Activated T-cell treated with anti-CD3 and anti-CD28 coated beads, Interleukin-2, amount 50 U/mL, for 72 hours (primary cell): ENCODE results near the gene AGBL1. TPM values are rescaled to one million over a fixed set of nuclear protein-coding genes. Genes with fewer than 3 reads are reported as not detected.
A peak's percentile ranks its signal among the peaks of the same experiment; 100 is the strongest.

Experiments
- ATAC-seq, 2 donors: fragments of 150-1000 bp; cut with Tn5 transposase; replicated peaks in 1 of 2; 2 replicates each; pipeline ENCODE4 v1.10.0; 2021; ENCODE audit warnings: moderate library complexity in 2 of 2, mild to moderate bottlenecking in 1 of 2
- DNase-seq, 2 donors: peaks; one replicate each; pipeline ENCODE4 v3.0.0; 2021 to 2022; ENCODE audit warnings: mixed read lengths in 1 of 2
- H3K27ac Mint-ChIP-seq: one replicate; pipeline ENCODE4 v1.8.0; 2022; ENCODE audit warnings: mild to moderate bottlenecking, moderate library complexity, mixed read lengths
- H3K27me3 Mint-ChIP-seq: one replicate; pipeline ENCODE4 v1.8.0; 2022; ENCODE audit warnings: low read depth, mixed read lengths
- H3K36me3 Mint-ChIP-seq, 2 donors: one replicate each; pipeline ENCODE4 v1.8.0; 2022; ENCODE audit warnings: mixed read lengths in 2 of 2, mild to moderate bottlenecking in 1 of 2; ENCODE audit not compliant: insufficient read depth in 2 of 2
- H3K4me1 Mint-ChIP-seq: one replicate; pipeline ENCODE4 v1.8.0; 2022; ENCODE audit warnings: low read depth, mixed read lengths
- H3K4me3 Mint-ChIP-seq, 2 donors: one replicate each; pipeline ENCODE4 v1.8.0; 2022; ENCODE audit warnings: mild to moderate bottlenecking in 2 of 2, mixed read lengths in 2 of 2, moderate library complexity in 2 of 2
- H3K9me3 Mint-ChIP-seq, 2 donors: one replicate each; pipeline ENCODE4 v1.8.0; 2022; ENCODE audit warnings: mixed read lengths in 2 of 2
- total RNA-seq, 2 donors: library from RNA; stranded (reverse); gene quantifications; one replicate each; pipeline ENCODE4 v1.2.3, GENCODE V29; 2022

The AGBL1 gene
- total RNA-seq, 2 donors from 2014 or later: 0.14 TPM; not detected in 1

DNA sequence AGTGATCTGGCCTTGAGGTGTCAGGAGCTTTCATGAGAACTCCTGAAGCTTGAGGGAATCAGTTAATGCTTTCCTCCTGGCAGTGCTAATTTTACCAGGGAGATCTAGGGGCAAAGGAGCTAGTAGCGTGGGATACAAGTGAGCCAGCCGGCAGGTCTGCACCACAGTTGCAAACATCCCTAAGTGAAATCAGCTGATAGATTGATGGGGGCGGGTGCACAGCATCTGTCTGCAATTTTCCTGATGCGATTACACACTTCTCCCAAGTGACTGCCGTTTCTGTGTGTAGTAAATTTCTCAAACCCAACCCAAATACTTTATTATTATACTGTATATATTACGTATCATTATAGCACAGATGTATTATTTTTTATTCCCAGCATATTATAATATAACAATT is 304.5 kb downstream of the AGBL1 start:
- no peak for ATAC-seq
- no peak overlapping the region for H3K27ac Mint-ChIP-seq
- no peaks in the 10 kb centered on the region for H3K36me3 Mint-ChIP-seq
- H3K4me3 Mint-ChIP-seq: no peak overlapping the region
- H3K4me1 Mint-ChIP-seq: no peaks in the 10 kb centered on the region
- H3K9me3 Mint-ChIP-seq: no peaks in the 10 kb centered on the region
- peaks cover 11% of the 10 kb centered on the region for H3K27me3 Mint-ChIP-seq
- DNase-seq: no peak

DNA sequence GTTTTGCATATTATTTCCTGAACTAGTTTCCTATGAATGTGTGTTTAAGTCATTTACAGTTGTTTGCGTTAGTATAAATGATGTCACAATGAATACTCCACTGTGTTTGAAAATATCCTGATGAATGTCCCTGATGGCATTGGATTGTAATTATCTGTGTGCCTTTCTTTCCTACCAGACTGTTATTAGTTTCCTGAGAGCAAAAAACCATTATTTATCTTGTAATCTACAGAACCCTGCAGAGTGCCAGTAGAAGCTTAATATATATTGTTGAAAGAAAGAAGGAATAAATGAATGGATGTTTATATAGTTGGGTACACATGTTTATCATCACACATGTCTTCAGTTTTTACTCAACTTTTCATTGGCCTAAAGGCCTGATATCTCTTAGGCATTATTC is 312.6 kb downstream of the AGBL1 start:
- H3K36me3 Mint-ChIP-seq: no peaks in the 10 kb centered on the region
- no peaks in the 10 kb centered on the region for H3K9me3 Mint-ChIP-seq
- H3K4me3 Mint-ChIP-seq: no peak overlapping the region
- DNase-seq (no peak), ATAC-seq (no peak)
- H3K27ac Mint-ChIP-seq: no peak overlapping the region
- no peaks in the 10 kb centered on the region for H3K4me1 Mint-ChIP-seq
- peaks cover 6% of the 10 kb centered on the region for H3K27me3 Mint-ChIP-seq

- no peak overlapping the region for H3K27ac Mint-ChIP-seq
- no peak overlapping the region for H3K4me3 Mint-ChIP-seq
- ATAC-seq: no peak
- no peak for DNase-seq
- no peaks in the 10 kb centered on the region for H3K9me3 Mint-ChIP-seq
- no peaks in the 10 kb centered on the region for H3K4me1 Mint-ChIP-seq
- H3K36me3 Mint-ChIP-seq: no peaks in the 10 kb centered on the region
- H3K27me3 Mint-ChIP-seq: peaks cover 5% of the 10 kb centered on the region
Observed at GRCh38 chr15:86392874-86393273, 313.2 kb downstream of the AGBL1 start.

DNA sequence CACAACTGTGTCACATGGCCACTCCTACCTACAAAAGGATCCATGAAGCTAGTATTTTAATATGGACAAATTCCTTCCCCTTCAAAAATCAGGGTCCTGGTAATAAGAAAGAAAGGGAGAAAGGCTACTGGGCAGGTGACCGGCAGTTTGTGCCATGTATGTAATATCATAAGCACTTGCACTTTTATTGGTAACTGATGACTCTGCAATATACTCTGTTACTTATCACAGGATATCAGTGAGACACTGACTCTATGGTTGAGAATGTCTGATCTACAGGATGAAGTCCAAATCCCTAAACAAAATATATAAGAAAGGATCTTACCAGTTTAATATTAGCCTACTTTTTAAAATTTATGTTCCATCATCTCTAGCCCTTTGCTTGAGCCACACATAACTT is 315.2 kb downstream of the AGBL1 start:
- ATAC-seq (no peak), DNase-seq (no peak)
- Mint-ChIP-seq H3K27me3 (peaks cover 5% of the 10 kb centered on the region), H3K4me3 (no peak overlapping the region), H3K36me3 (no peaks in the 10 kb centered on the region), H3K4me1 (no peaks in the 10 kb centered on the region), H3K27ac (no peak overlapping the region), H3K9me3 (no peaks in the 10 kb centered on the region)

GRCh38 chr15:86399041-86399954 is 319.6 kb downstream of the AGBL1 start:
- H3K9me3 Mint-ChIP-seq: no peaks in the 10 kb centered on the region

GRCh38 chr15:86403221-86403620 is 323.6 kb downstream of the AGBL1 start:
- DNase-seq (no peak), ATAC-seq (no peak)
- Mint-ChIP-seq H3K36me3 (no peaks in the 10 kb centered on the region), H3K9me3 (no peaks in the 10 kb centered on the region), H3K4me1 (no peaks in the 10 kb centered on the region), H3K4me3 (no peak overlapping the region), H3K27ac (no peak overlapping the region), H3K27me3 (no peaks in the 10 kb centered on the region)

More at GRCh38 chr15:86399041-86399954, 319.6 kb downstream of the AGBL1 start:
- Mint-ChIP-seq H3K4me3 (no peak overlapping the region), H3K27me3 (no peaks in the 10 kb centered on the region), H3K4me1 (no peaks in the 10 kb centered on the region), H3K27ac (no peak overlapping the region), H3K36me3 (no peaks in the 10 kb centered on the region)
- DNase-seq (no peak), ATAC-seq (no peak)

- Mint-ChIP-seq H3K27me3 (no peaks in the 10 kb centered on the region), H3K27ac (no peak overlapping the region), H3K4me1 (no peaks in the 10 kb centered on the region), H3K36me3 (no peaks in the 10 kb centered on the region), H3K9me3 (no peaks in the 10 kb centered on the region), H3K4me3 (no peak overlapping the region)
- no peak for DNase-seq
- no peak for ATAC-seq
Observed at GRCh38 chr15:86403914-86404583, 324.4 kb downstream of the AGBL1 start.

- no peaks in the 10 kb centered on the region for H3K9me3 Mint-ChIP-seq
- no peaks in the 10 kb centered on the region for H3K27me3 Mint-ChIP-seq
- DNase-seq: no peak
- no peaks in the 10 kb centered on the region for H3K36me3 Mint-ChIP-seq
- no peak overlapping the region for H3K27ac Mint-ChIP-seq
- no peak overlapping the region for H3K4me3 Mint-ChIP-seq
- no peaks in the 10 kb centered on the region for H3K4me1 Mint-ChIP-seq
- ATAC-seq: no peak
Observed at GRCh38 chr15:86408261-86408660, 328.6 kb downstream of the AGBL1 start.

DNA sequence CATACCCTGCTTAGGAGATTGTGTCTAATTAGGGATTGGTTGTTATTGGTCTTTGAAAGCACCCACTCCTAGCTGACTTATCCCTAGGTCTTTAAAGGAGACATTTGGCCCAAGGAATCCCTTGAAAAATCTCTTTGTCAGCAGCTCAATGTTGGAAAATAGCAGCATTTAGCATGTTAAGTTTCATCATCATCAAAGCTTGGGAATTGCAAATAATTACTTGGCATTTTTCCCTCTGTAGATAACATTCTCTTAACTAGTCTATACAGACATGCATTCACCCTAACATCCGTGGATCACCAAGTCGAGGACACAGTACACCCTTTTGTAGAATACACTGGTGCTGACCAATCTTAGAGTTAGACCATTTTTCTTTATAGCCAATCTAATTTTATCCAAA is 332.2 kb downstream of the AGBL1 start:
- H3K27ac Mint-ChIP-seq: no peak overlapping the region
- H3K4me3 Mint-ChIP-seq: no peak overlapping the region
- no peaks in the 10 kb centered on the region for H3K9me3 Mint-ChIP-seq
- ATAC-seq (no peak), DNase-seq (no peak)
- peaks cover 5% of the 10 kb centered on the region for H3K27me3 Mint-ChIP-seq
- no peaks in the 10 kb centered on the region for H3K36me3 Mint-ChIP-seq
- no peaks in the 10 kb centered on the region for H3K4me1 Mint-ChIP-seq

DNA sequence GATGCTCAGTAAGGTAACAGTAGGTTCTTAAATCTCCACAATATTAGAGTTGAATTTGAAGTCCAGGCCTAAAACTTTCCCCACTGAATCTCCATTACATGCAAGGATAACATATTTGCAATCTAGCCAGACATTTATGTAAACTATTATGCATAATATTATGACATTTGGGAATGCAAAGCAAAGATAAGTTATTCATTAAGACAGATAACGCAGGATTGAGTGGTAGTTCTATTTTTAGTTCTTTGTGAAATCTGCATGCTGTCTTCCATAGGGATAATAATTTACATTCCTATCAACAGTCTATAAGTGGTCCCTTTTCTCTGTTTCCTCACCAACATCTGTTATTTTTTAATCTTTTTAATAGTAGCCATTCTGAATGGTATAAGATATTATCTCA is 333.5 kb downstream of the AGBL1 start:
- no peak overlapping the region for H3K27ac Mint-ChIP-seq
- no peak overlapping the region for H3K4me3 Mint-ChIP-seq
- no peak for ATAC-seq
- no peaks in the 10 kb centered on the region for H3K9me3 Mint-ChIP-seq
- H3K36me3 Mint-ChIP-seq: no peaks in the 10 kb centered on the region
- no peak for DNase-seq
- no peaks in the 10 kb centered on the region for H3K4me1 Mint-ChIP-seq
- peaks cover 5% of the 10 kb centered on the region for H3K27me3 Mint-ChIP-seq

GRCh38 chr15:86425746-86426145 is 346.1 kb downstream of the AGBL1 start:
- H3K9me3 Mint-ChIP-seq: peaks cover 7 to 9% of the 10 kb centered on the region in 2 donors
- ATAC-seq (no peak), DNase-seq (no peak)
- H3K27ac Mint-ChIP-seq: no peak overlapping the region
- no peaks in the 10 kb centered on the region for H3K27me3 Mint-ChIP-seq
- H3K4me1 Mint-ChIP-seq: no peaks in the 10 kb centered on the region
- no peak overlapping the region for H3K4me3 Mint-ChIP-seq
- H3K36me3 Mint-ChIP-seq: no peaks in the 10 kb centered on the region

GRCh38 chr15:86432861-86433260 is 353.2 kb downstream of the AGBL1 start:
- Mint-ChIP-seq H3K27me3 (peaks cover 6% of the 10 kb centered on the region), H3K27ac (no peak overlapping the region), H3K9me3 (no peaks in the 10 kb centered on the region), H3K4me1 (no peaks in the 10 kb centered on the region), H3K36me3 (no peaks in the 10 kb centered on the region), H3K4me3 (no peak overlapping the region)
- DNase-seq: no peak
- ATAC-seq: no peak

DNA sequence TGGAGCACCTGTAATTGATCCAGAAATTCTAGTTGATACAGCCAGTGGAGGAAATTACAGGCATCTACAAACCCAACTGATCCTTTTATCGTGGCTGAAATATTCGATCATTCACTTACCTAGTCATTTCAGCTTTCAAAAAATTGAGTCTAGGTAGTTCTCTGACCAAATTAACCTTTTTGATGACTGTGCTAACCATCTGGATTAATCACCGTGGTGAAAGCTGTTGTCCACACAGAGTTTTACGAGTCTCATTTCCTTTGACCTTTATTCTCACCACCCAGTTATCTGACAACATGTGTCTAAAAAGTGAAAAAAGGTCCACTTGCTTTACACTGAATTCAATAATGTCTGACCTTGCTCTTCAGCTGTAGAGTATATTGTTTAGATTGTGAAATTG is 354.3 kb downstream of the AGBL1 start:
- ATAC-seq (peak in 1 of 2 donors; percentile 58), DNase-seq (no peak)
- Mint-ChIP-seq H3K27ac (no peak overlapping the region), H3K27me3 (peaks cover 6% of the 10 kb centered on the region), H3K36me3 (no peaks in the 10 kb centered on the region), H3K4me3 (no peak overlapping the region), H3K9me3 (no peaks in the 10 kb centered on the region), H3K4me1 (no peaks in the 10 kb centered on the region)
